SIG-M5 treated with dmso at 0.1 percent for 504 hours (cell line): ENCODE measurements around the gene PRAMEF12.
"Not testable (repeated sequence)": the region's sequence is repeated elsewhere in the genome, so short reads cannot be mapped to it uniquely, and the experiment has no call there.

ENCODE experiments used
- DNase-seq: peaks from one replicate; lab custom pipeline; 2025; ENCODE audit not compliant: unreplicated experiment; lab: John Stamatoyannopoulos, UW

PRAMEF12 gene

DNA sequence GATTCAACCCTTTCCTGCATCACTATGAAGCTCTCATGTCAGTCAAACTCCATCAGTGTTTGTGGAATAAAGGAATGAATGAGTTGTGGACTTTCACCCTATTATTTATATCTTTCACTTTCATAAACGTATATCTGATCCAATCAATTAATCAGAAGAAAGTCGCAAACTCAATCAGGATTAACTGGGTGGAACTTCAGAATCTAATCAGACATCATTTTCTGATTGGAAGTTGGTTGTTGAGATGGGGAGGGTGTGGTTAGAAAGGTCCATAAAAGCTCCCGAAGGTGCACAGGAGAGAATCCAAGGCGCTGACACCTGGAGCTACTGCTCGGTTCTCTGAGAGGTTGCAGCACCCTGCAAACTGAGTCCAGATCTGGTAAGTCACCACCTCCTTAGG is at the start of gene PRAMEF12:
Gene PRAMEF12, plus strand, starts transcription at position 301 of the 400 bp plus-strand sequence. CDS start 1,130 bp downstream, outside the sequence.
- no peak for DNase-seq

DNA sequence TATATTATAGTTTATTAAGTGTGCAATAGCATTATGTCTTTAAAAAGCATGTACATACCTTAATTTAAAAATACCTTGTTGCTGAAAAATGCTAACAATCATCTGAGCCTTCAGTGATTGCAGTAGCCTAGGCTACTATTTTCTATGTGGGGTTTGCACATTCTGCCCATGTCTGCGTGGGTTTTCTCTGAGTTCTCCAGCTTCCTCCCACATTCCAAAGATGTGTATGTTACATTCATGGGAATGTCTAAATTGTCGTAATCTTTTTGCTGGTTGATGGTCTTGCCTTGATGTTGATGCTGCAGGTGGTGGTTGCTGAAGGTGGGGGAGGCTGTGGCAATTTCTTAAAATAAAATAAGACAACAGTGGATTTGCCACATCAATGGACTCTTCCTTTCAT is 45.1 kb upstream of the PRAMEF12 start:
- no peak for DNase-seq

GRCh38 chr1:12730156-12730555 is 43.4 kb upstream of the PRAMEF12 start:
- DNase-seq = no peak

- DNase-seq = not testable (repeated sequence)
These were observed 42.5 kb upstream of the PRAMEF12 start for GRCh38 chr1:12731084-12731483.

GRCh38 chr1:12734651-12735050 is 38.9 kb upstream of the PRAMEF12 start:
- DNase-seq = no peak

- no peak for DNase-seq
These were observed 34.6 kb upstream of the PRAMEF12 start for GRCh38 chr1:12738934-12739333.

- no peak for DNase-seq
These were observed 33.9 kb upstream of the PRAMEF12 start for GRCh38 chr1:12739613-12740012.

DNA sequence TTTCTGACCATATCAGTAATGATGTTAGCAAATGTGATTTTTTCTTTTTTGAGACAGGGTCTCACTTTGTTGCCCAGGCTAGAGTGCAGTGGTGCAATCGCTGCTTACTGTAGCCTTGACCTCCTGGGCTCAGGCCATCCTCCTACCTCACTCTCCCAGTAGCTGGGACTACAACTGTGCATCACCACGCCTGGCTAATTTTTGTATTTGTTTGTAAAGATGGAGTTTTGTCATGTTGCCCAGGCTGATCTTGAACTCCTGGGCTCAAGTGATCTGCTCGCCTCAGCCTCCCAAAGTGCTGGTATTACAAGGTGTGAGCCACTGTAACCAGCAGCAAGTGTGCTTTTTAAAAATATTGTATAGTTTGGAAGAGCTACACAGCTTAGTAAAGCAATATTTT is 31.6 kb upstream of the PRAMEF12 start:
- no peak for DNase-seq

DNA sequence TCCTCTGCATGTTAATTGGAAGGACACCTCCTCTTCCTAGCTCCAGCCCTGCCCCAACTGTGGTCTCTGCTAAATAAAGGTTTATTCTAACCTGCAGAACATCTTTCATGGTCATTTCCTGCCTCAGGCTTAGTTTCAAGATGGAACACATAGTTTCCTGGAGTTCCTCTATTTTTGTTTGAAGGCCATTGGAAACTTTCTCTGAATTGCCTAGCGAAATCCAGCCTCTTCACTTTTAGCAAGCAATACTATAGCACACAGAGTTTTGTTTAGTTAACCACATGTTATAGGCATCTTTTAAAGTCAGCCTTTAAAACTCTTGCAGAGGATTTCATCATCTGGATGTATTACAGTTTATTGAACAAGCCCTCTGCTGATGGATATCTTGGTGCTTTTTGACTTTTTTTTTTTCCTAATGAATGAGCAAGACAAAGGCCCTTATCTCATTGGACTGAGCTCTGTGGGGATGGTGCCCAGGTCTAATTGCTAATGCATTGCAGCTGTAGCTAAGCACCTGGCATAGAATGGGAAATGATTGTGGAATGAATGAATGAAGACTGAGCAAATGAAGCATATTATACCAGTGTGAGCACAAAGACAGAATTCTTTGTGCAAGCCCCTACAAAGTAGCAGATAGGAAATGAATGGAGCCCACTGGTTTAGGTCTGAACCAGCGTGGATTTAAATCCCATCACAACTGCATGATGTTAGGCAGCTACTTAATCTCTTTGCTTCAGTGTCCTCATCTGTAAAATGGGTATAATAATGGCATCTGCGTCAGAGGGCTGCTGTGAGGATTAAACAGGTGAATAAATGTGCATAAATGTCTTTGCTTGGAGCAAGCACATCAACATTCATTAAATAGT is 28.2 kb upstream of the PRAMEF12 start:
- no peak for DNase-seq

DNA sequence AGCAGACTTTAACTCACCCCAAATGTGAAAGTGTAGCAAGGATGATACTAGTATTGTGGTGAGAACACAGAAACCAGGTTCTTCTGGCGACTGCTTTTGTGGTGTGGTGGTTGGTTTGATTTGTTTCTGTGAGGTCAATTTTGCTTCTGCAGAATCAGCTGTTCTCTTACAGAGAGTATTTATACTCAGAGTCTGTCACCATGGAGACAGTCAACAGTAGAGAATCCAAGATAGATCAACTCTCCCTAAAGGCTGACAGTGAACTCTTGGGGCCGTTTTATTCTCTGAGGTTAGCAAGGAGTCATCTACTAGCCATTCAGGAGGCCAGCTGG is 27.6 kb upstream of the PRAMEF12 start, which contains the start of gene CFAP107:
Gene CFAP107, plus strand, starts transcription at position 209 of the 332 bp plus-strand sequence. CDS start 231 bp downstream, outside the sequence.
- DNase-seq = no peak

GRCh38 chr1:12748778-12749355 is 24.7 kb upstream of the PRAMEF12 start:
- no peak for DNase-seq

- DNase-seq = no peak
These were observed 18.8 kb upstream of the PRAMEF12 start for GRCh38 chr1:12754738-12755137.

DNA sequence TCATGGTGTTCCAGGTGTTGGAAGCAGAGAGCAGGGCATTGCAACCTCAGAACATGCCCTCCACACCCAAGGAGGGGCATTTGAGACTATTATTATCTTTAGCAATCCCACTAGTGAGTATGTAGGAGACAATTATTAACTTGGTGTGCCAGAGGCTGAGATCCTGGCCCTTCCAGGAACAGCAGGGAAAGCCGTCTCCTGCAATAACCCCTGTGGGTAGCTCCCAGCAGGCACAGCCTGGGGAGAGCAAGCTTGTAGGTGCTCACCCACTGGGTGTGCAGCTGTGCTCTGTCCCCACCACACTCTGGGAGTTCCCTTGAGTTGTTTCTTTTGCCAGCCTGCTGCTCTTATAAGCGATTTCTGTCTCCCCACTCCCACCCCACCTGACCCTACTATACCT is 17.3 kb upstream of the PRAMEF12 start:
- no peak for DNase-seq

DNA sequence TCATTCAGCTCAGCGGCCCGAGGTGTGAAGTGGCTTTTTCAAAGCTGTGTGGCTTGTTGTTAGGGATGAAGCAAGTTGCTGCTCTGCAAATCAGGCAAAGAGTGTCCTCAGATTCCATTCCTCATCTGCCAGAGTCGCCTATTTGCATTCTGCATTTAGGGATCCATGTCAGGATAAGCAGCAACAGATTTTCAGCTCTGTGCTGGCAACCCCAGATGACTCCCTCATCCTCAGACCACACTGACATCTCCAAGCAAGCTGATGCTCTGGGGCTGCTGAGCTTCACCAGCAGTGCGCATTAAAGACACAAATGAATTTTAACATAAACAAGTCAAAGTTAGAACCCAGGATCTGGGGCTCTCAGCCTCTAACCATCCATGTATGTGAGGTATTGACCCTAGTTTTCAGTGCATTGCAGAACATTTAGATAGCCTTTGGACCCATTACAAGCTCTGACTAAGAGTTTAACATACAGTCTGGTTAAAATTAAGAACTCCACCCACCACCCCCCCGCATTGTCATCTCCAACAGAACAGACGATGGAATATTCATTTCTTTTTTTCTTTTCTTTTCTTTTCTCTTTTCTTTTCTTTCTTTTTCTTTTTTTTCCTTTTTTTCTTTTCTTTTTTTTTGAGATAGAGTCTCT is 16.6 kb upstream of the PRAMEF12 start:
- no peak for DNase-seq

DNA sequence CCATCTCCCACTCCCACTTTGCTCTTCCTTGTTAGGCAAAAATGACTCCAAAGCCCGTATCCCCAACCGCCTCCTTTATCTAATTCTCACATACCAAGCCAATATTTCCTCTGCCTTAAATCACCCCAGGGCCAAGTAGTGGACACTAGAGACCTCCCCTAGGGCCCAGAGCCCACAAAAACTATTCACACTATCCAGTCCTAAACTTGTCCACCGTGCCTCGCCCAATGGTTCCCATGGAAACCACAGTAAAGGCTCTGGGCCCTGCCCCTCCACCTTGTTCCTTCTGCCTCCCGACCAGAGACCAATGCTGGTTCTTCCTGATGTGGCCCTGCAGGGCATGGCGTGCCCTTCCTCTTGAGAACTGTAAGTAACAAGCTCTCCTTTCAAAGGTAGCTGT is 15.7 kb upstream of the PRAMEF12 start:
- no peak for DNase-seq

- no peak for DNase-seq
These were observed 13.2 kb upstream of the PRAMEF12 start for GRCh38 chr1:12760256-12760795.

GRCh38 chr1:12761781-12762180 is 11.8 kb upstream of the PRAMEF12 start:
- DNase-seq = no peak

DNA sequence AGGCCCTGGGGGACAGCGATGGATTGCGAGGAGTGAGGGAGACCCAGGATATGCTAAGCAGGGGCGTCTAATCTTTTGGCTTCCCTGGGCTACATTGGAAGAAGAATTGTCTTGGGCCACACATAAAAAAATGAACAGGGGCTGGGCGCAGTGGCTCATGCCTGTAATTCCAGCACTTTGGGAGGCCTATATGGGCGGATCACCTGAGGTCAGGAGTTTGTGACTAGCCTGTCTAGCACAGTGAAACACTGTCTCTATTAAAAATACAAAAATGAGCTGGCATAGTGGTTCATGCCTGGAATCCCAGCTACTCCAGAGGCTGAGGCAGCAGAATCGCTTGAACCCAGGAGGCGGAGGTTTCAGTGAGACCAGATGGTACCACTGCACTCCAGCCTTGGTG is 10.8 kb upstream of the PRAMEF12 start:
- DNase-seq = no peak

DNA sequence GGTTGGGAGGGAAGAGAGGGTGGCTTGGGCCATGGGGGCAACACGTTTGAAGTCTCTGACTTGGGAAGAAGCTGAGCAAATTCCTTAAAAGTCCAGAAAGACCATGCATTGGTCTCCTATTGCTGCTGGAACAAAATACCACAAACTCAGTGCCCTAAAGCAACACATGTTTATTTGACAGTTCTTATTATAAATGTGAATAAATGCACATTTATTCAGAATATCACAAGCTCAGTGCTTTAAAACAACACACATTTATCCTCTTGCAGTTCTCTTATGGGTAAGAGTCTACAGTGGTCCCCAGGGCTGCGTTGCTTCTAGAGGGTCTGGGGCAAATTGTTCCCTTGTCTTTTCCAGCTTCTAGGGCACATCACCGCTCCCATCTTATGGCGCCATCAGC is 10.1 kb upstream of the PRAMEF12 start:
- DNase-seq = no peak

DNA sequence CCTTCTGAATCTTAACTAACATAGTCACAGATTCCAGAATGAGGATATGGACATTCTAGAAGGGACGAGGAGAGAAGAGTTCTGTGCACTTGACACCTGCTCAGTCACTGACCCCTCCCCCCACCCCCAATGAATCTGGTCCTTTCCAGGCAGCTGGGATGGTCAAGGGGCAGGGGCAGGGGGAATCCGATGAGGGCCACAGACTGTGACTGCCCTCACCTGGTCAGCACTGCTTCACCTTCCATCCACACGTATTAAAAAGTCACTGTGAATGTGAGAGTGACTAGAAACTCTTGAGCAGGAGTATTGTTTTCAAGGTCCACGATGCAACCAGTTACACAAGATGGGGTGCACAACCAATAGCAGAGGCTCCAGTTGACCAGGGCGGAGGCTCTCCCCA is 9.5 kb upstream of the PRAMEF12 start:
- DNase-seq = no peak

GRCh38 chr1:12769031-12769430 is 4.5 kb upstream of the PRAMEF12 start:
- no peak for DNase-seq

GRCh38 chr1:12769976-12770505 is 3.5 kb upstream of the PRAMEF12 start:
- no peak for DNase-seq
